Measurements from ENCODE around the gene LRMDA.

GRCh38 chr10:75724047-75724446 is 292.6 kb downstream of the LRMDA start:
- TF ChIP-seq CTCF (IDR thresholded peaks at IDR 0.05) = no peak
- no peak for TF ChIP-seq POLR2A (IDR thresholded peaks at IDR 0.05)

All from body of pancreas (tissue), 4 donors.